Heart left ventricle (tissue), 13 donors: ENCODE results near the gene PLCB4.

Experiments used
- CTCF ChIP-seq, 12 donors: fragments of 200-600 bp; sonication (generic) in 4 of 12; IDR thresholded peaks; one replicate each; pipeline versions ENCODE4 v1.5.0 to v1.8.0; 2018 to 2022; ENCODE audit warnings: antibody characterized with exemption in 12 of 12, mild to moderate bottlenecking in 5 of 12
- POLR2A ChIP-seq, 2 donors: fragments of 450-650 bp; IDR thresholded peaks; one replicate each; pipeline ENCODE4 v1.6.1; 2017; ENCODE audit warnings: antibody characterized with exemption in 2 of 2, mild to moderate bottlenecking in 2 of 2, moderate library complexity in 2 of 2
- donor health status: ischemic (EF 13 %, LVEDD 7.1; RV severe dilation, severe dysfunction).
- donor health status: DM: no; HTN: yes; CAD: no.
- donor health status: DM: no; HTN: no; CAD: no.
- donor health status: ischemic (EF 25% LVEDD 6.9; RV normal size, moderate dysfunction).
- donor health status: ischemic (EF 25% LVEDD 5.7; RV mildly dilated, moderate dysfunction).
- donor health status: ischemic (EF 35%, LVEDD 5.7; RV mildly dilated, moderate dysfunction).
- donor health status: nonischemic (EF 11% LVEDD 7.7; RV severe dilation, severe dysfunction).
- donor health status: DM: yes; HTN: yes; CAD: no.
- donor health status: PGD.
- donor health status: ischemic (EF 29% LVEDD 5.4; RV normal size, mild dysfunction).
- donor health status: nonischemic (EF 23%, LVEDD 6.1; RV moderate dilation, normal function).

- TF ChIP-seq CTCF (IDR thresholded peaks at IDR 0.05): no peak
- TF ChIP-seq POLR2A (IDR thresholded peaks at IDR 0.05): no peak
These were observed 266.0 kb downstream of the PLCB4 start for GRCh38 chr20:9334866-9335265.
